ENCODE measurements around the gene PEAK1. TPM values are rescaled to one million over a fixed set of nuclear protein-coding genes. Genes with fewer than 3 reads are reported as not detected.

PEAK1 gene
- total and polyA plus RNA-seq, 9 of the 15 experiments (the other 6 are each of a cell fraction or from before 2014, with no cell fraction given), result 0.99 to 22.4 (median 10.8) TPM

DNA sequence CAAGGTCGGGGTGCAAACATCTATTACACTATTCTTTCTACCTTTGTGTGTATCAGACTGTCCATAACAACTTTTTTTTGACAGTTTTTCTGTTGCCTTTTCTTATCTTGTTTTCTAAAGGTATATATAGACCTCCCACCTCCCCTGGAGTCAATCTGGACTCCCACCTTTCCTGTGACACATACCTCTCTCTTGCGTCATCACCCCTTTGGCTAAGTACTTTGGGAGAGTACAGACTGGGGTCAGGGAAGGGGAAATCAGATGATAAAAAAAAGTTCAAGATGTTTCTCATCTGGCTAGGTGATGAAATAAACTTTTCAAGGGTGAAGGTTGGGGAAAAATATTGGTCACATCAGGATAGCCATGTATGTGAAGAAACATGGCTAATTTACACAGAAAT, 366.2 kb downstream of the PEAK1 start (continued):
- no peak for TF ChIP-seq MTF1 (CRISPR knock-in tag; IDR thresholded peaks at IDR 0.05; ENCODE audit: borderline replicate concordance)
- no peak for TF ChIP-seq KLF10 (CRISPR knock-in tag; IDR thresholded peaks at IDR 0.05)
- TF ChIP-seq RAD21 (CRISPR knock-in tag; conservative IDR thresholded peaks at IDR 0.05 in 1 of 2, IDR thresholded peaks at IDR 0.05 in 1 of 2), result no peak
- TF ChIP-seq ARID1B (IDR thresholded peaks at IDR 0.05), result peak; percentile 31
- TF ChIP-seq ZNF445 (CRISPR knock-in tag; IDR thresholded peaks at IDR 0.05; ENCODE audit: low read depth), result no peak
- TF ChIP-seq RBM17 (IDR thresholded peaks at IDR 0.05; ENCODE audit: borderline replicate concordance, low read depth, low read length), result no peak
- TF ChIP-seq ZNF695 (CRISPR knock-in tag; IDR thresholded peaks at IDR 0.05), result no peak
- no peak for TF ChIP-seq USF1 (CRISPR knock-in tag; IDR thresholded peaks at IDR 0.05)
- TF ChIP-seq, protein P1, sequence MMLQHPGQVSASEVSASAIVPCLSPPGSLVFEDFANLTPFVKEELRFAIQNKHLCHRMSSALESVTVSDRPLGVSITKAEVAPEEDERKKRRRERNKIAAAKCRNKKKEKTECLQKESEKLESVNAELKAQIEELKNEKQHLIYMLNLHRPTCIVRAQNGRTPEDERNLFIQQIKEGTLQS (IDR thresholded peaks at IDR 0.05), result peak; percentile 88
- TF ChIP-seq, protein P1 (CRISPR knock-in tag; conservative IDR thresholded peaks at IDR 0.05), result no peak
- peak; percentile 17; the same call in 1 of the 2 replicates for TF ChIP-seq TEAD4 (IDR thresholded peaks at IDR 0.05; ENCODE audit: low read length)
- no peak for TF ChIP-seq TEAD4 (CRISPR knock-in tag; IDR thresholded peaks at IDR 0.05; ENCODE audit: borderline replicate concordance)
- no peak for TF ChIP-seq ZNF408 (CRISPR knock-in tag; IDR thresholded peaks at IDR 0.05; ENCODE audit: low read depth)
- no peak for TF ChIP-seq ZNF23 (CRISPR knock-in tag; IDR thresholded peaks at IDR 0.05)
- no peak for TF ChIP-seq TFE3 (CRISPR knock-in tag; IDR thresholded peaks at IDR 0.05)
- TF ChIP-seq, protein P2, sequence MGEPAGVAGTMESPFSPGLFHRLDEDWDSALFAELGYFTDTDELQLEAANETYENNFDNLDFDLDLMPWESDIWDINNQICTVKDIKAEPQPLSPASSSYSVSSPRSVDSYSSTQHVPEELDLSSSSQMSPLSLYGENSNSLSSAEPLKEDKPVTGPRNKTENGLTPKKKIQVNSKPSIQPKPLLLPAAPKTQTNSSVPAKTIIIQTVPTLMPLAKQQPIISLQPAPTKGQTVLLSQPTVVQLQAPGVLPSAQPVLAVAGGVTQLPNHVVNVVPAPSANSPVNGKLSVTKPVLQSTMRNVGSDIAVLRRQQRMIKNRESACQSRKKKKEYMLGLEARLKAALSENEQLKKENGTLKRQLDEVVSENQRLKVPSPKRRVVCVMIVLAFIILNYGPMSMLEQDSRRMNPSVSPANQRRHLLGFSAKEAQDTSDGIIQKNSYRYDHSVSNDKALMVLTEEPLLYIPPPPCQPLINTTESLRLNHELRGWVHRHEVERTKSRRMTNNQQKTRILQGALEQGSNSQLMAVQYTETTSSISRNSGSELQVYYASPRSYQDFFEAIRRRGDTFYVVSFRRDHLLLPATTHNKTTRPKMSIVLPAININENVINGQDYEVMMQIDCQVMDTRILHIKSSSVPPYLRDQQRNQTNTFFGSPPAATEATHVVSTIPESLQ (CRISPR knock-in tag; IDR thresholded peaks at IDR 0.05), result no peak
- TF ChIP-seq TRIM24 (IDR thresholded peaks at IDR 0.05), result peak; percentile 19 to 23; a peak in 1 of 4 replicates
- no peak for TF ChIP-seq ZNF696 (CRISPR knock-in tag; conservative IDR thresholded peaks at IDR 0.05)
- TF ChIP-seq ZEB2 (IDR thresholded peaks at IDR 0.05), result peak; percentile 57; the same call in 1 of the 2 replicates
- TF ChIP-seq, protein P3, sequence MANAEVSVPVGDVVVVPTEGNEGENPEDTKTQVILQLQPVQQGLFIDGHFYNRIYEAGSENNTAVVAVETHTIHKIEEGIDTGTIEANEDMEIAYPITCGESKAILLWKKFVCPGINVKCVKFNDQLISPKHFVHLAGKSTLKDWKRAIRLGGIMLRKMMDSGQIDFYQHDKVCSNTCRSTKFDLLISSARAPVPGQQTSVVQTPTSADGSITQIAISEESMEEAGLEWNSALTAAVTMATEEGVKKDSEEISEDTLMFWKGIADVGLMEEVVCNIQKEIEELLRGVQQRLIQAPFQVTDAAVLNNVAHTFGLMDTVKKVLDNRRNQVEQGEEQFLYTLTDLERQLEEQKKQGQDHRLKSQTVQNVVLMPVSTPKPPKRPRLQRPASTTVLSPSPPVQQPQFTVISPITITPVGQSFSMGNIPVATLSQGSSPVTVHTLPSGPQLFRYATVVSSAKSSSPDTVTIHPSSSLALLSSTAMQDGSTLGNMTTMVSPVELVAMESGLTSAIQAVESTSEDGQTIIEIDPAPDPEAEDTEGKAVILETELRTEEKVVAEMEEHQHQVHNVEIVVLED (CRISPR knock-in tag; IDR thresholded peaks at IDR 0.05), result no peak
- TF ChIP-seq NR2F6 (CRISPR knock-in tag; IDR thresholded peaks at IDR 0.05), result no peak
- 0 out of 2 replicates have a peak, but pooled peaks have one; percentile 37 for TF ChIP-seq JUND (IDR thresholded peaks at IDR 0.05; ENCODE audit: borderline replicate concordance, low read depth, low read length)
- TF ChIP-seq JUND (tag; IDR thresholded peaks at IDR 0.05; ENCODE audit: borderline replicate concordance, low read depth, low read length), result no peak

Measured in K562 (cell line).